Activated CD4-positive, alpha-beta memory T cell treated with anti-CD3 and anti-CD28 coated beads for 36 hours (primary cell): ENCODE results near the gene RND1. TPM values are rescaled to one million over a fixed set of nuclear protein-coding genes. Genes with fewer than 3 reads are reported as not detected.
"Not testable (repeated sequence)": the region's sequence is repeated elsewhere in the genome, so short reads cannot be mapped to it uniquely, and the experiment has no call there.

Experiments
- CTCF ChIA-PET: fragments of 350-600 bp; sonication (Branson Sonifier 250); formaldehyde crosslinking; loops from one replicate; lab custom pipeline; 2021; ENCODE audit warnings: antibody characterized with exemption, inconsistent platforms; lab: Charles Lee
- POLR2A ChIA-PET: fragments of 350-600 bp; sonication (Branson Sonifier 250); formaldehyde crosslinking; loops from one replicate; lab custom pipeline; 2021; ENCODE audit warnings: antibody characterized with exemption; lab: Charles Lee
- DNase-seq: peaks from one replicate; pipeline ENCODE4 v3.0.0-alpha.2; 2020
- H3K27ac Mint-ChIP-seq: one replicate; pipeline ENCODE4 v1.8.0; 2021; ENCODE audit warnings: mixed read lengths
- H3K27me3 Mint-ChIP-seq: one replicate; pipeline ENCODE4 v1.8.0; 2021; ENCODE audit warnings: mixed read lengths
- H3K36me3 Mint-ChIP-seq: one replicate; pipeline ENCODE4 v1.8.0; 2021; ENCODE audit warnings: mixed read lengths
- H3K4me1 Mint-ChIP-seq: one replicate; pipeline ENCODE4 v1.8.0; 2021; ENCODE audit warnings: low read depth, mixed read lengths
- H3K4me3 Mint-ChIP-seq: one replicate; pipeline ENCODE4 v1.8.0; 2021; ENCODE audit warnings: mild to moderate bottlenecking, mixed read lengths
- H3K9me3 Mint-ChIP-seq: one replicate; pipeline ENCODE4 v1.8.0; 2021; ENCODE audit warnings: mixed read lengths
- intact Hi-C: fragments of 100-400 bp; cut with micrococcal nuclease; formaldehyde crosslinking; loops from one replicate; pipeline ENCODE4 v1.15.1; 2023
- total RNA-seq, 2 experiments: library from RNA; stranded (reverse); gene quantifications; one replicate each; pipeline ENCODE4 v1.2.3, GENCODE V29; 2021

Gene RND1
- total RNA-seq, 2 experiments from 2014 or later, result 2.4 to 3.5 TPM

GRCh38 chr12:48889679-48890078, 24.0 kb upstream of the RND1 start:
- H3K27ac Mint-ChIP-seq, result no peak overlapping the region

GRCh38 chr12:48883305-48884161, 17.9 kb upstream of the RND1 start:
- intact Hi-C loops, result no loop called here
- Mint-ChIP-seq H3K9me3 (no peaks in the 10 kb centered on the region), H3K27ac (no peak overlapping the region), H3K36me3 (no peaks in the 10 kb centered on the region), H3K4me3 (no peak overlapping the region), H3K4me1 (peaks cover 4% of the 10 kb centered on the region), H3K27me3 (peaks cover 21% of the 10 kb centered on the region)
- CTCF ChIA-PET, result interaction anchor here (0.6 to 3.8 kb wide), 5 partner anchors 7 to 105 kb away, joined by 3 to 22 read pairs (median 3); partner anchors contain the start of gene DDX23
- no peak for DNase-seq
- POLR2A ChIA-PET, result no interaction called here

More at GRCh38 chr12:48889679-48890078, 24.0 kb upstream of the RND1 start:
- Mint-ChIP-seq H3K4me3 (no peak overlapping the region), H3K4me1 (peaks cover 7% of the 10 kb centered on the region), H3K9me3 (no peaks in the 10 kb centered on the region), H3K36me3 (no peaks in the 10 kb centered on the region), H3K27me3 (peaks cover 12% of the 10 kb centered on the region)
- intact Hi-C loops, result loop anchor here (1.0 kb wide), 2 partner anchors 36 to 70 kb away; no protein-coding TSS in a partner anchor
- ChIA-PET POLR2A (interaction anchor here (1.4 to 2.4 kb wide), 2 partner anchors 24 to 37 kb away, joined by 7 to 18 read pairs; partner anchors contain the start of genes DDX23 and RND1), CTCF (interaction anchor here (0.6 to 5.3 kb wide), 22 partner anchors 7 to 1737 kb away, joined by 3 to 204 read pairs (median 4); partner anchors contain the start of genes DDX23, FKBP11, RHEBL1 and RND1)
- DNase-seq, result no peak

GRCh38 chr12:48882972-48883304, 17.3 kb upstream of the RND1 start:
- Mint-ChIP-seq H3K4me3 (no peak overlapping the region), H3K4me1 (peaks cover 4% of the 10 kb centered on the region), H3K36me3 (no peaks in the 10 kb centered on the region), H3K27ac (no peak overlapping the region), H3K9me3 (no peaks in the 10 kb centered on the region), H3K27me3 (peaks cover 21% of the 10 kb centered on the region)
- DNase-seq, result no peak
- CTCF ChIA-PET, result interaction anchor here (1.5 to 3.8 kb wide), 3 partner anchors 8 to 105 kb away, joined by 3 to 22 read pairs (median 9); partner anchors contain the start of gene DDX23
- intact Hi-C loops, result no loop called here
- POLR2A ChIA-PET, result no interaction called here

GRCh38 chr12:48882315-48882687, 16.6 kb upstream of the RND1 start:
- Mint-ChIP-seq H3K4me3 (no peak overlapping the region), H3K9me3 (no peaks in the 10 kb centered on the region), H3K4me1 (peaks cover 4% of the 10 kb centered on the region), H3K27ac (no peak overlapping the region), H3K27me3 (peaks cover 21% of the 10 kb centered on the region), H3K36me3 (no peaks in the 10 kb centered on the region)
- ChIA-PET CTCF (interaction anchor here (1.5 to 3.8 kb wide), 3 partner anchors 8 to 106 kb away, joined by 3 to 22 read pairs (median 9); partner anchors contain the start of gene DDX23), POLR2A (no interaction called here)
- DNase-seq, result no peak
- intact Hi-C loops, result no loop called here

- peaks cover 21% of the 10 kb centered on the region for H3K27me3 Mint-ChIP-seq
- H3K4me3 Mint-ChIP-seq, result no peak overlapping the region
- POLR2A ChIA-PET, result no interaction called here
- peaks cover 4% of the 10 kb centered on the region for H3K4me1 Mint-ChIP-seq
- no peaks in the 10 kb centered on the region for H3K9me3 Mint-ChIP-seq
- intact Hi-C loops, result no loop called here
- CTCF ChIA-PET, result interaction anchor here (1.1 to 2.2 kb wide), 3 partner anchors 9 to 106 kb away, joined by 4 to 9 read pairs (median 7); no protein-coding TSS in a partner anchor
- no peak overlapping the region for H3K27ac Mint-ChIP-seq
- no peak for DNase-seq
- no peaks in the 10 kb centered on the region for H3K36me3 Mint-ChIP-seq
These were observed 16.1 kb upstream of the RND1 start for GRCh38 chr12:48881686-48882314.

- CTCF ChIA-PET, result interaction anchor here (1.1 to 2.2 kb wide), 3 partner anchors 10 to 107 kb away, joined by 4 to 7 read pairs (median 4); no protein-coding TSS in a partner anchor
- no peaks in the 10 kb centered on the region for H3K36me3 Mint-ChIP-seq
- H3K4me1 Mint-ChIP-seq, result peaks cover 4% of the 10 kb centered on the region
- no peaks in the 10 kb centered on the region for H3K9me3 Mint-ChIP-seq
- intact Hi-C loops, result no loop called here
- no peak overlapping the region for H3K27ac Mint-ChIP-seq
- H3K4me3 Mint-ChIP-seq, result no peak overlapping the region
- peaks cover 21% of the 10 kb centered on the region for H3K27me3 Mint-ChIP-seq
- POLR2A ChIA-PET, result no interaction called here
- no peak for DNase-seq
These were observed 15.0 kb upstream of the RND1 start for GRCh38 chr12:48880647-48881046.

GRCh38 chr12:48878548-48878947, 12.9 kb upstream of the RND1 start:
- ChIA-PET POLR2A (no interaction called here), CTCF (interaction anchor here (1.3 to 1.5 kb wide), 2 partner anchors 13 to 26 kb away, joined by 3 to 5 read pairs; partner anchors contain the start of gene DDX23)
- Mint-ChIP-seq H3K4me3 (no peak overlapping the region), H3K27me3 (peaks cover 21% of the 10 kb centered on the region), H3K9me3 (no peaks in the 10 kb centered on the region), H3K27ac (no peak overlapping the region), H3K4me1 (peaks cover 4% of the 10 kb centered on the region), H3K36me3 (no peaks in the 10 kb centered on the region)
- DNase-seq, result no peak
- intact Hi-C loops, result no loop called here

- Mint-ChIP-seq H3K9me3 (no peaks in the 10 kb centered on the region), H3K4me1 (no peaks in the 10 kb centered on the region), H3K27ac (no peak overlapping the region), H3K27me3 (peaks cover 12% of the 10 kb centered on the region), H3K4me3 (no peak overlapping the region), H3K36me3 (no peaks in the 10 kb centered on the region)
- intact Hi-C loops, result no loop called here
- ChIA-PET CTCF (interaction anchor here (0.6 kb wide), 1 partner anchor 15 kb away, joined by 5 read pairs; no protein-coding TSS in a partner anchor), POLR2A (no interaction called here)
- DNase-seq, result no peak
These were observed 10.4 kb upstream of the RND1 start for GRCh38 chr12:48875944-48876515.

GRCh38 chr12:48873534-48873933, 7.9 kb upstream of the RND1 start:
- H3K27ac Mint-ChIP-seq, H3K36me3 Mint-ChIP-seq, H3K4me1 Mint-ChIP-seq, H3K4me3 Mint-ChIP-seq, H3K27me3 Mint-ChIP-seq, H3K9me3 Mint-ChIP-seq, DNase-seq, POLR2A ChIA-PET, intact Hi-C loops: not testable (repeated sequence)
- CTCF ChIA-PET, result interaction anchor here (0.6 to 2.4 kb wide), 4 partner anchors 16 to 79 kb away, joined by 3 to 11 read pairs (median 4); partner anchors contain the start of gene DDX23

- ChIA-PET POLR2A (no interaction called here), CTCF (interaction anchor here (0.6 to 2.4 kb wide), 5 partner anchors 16 to 1072 kb away, joined by 3 to 11 read pairs (median 4); partner anchors contain the start of gene DDX23)
- no peak overlapping the region for H3K27ac Mint-ChIP-seq
- DNase-seq, result no peak
- H3K27me3 Mint-ChIP-seq, result no peaks in the 10 kb centered on the region
- no peak overlapping the region for H3K4me3 Mint-ChIP-seq
- H3K4me1 Mint-ChIP-seq, result no peaks in the 10 kb centered on the region
- H3K36me3 Mint-ChIP-seq, result no peaks in the 10 kb centered on the region
- H3K9me3 Mint-ChIP-seq, result no peaks in the 10 kb centered on the region
- intact Hi-C loops, result no loop called here
These were observed 7.4 kb upstream of the RND1 start for GRCh38 chr12:48873096-48873495.

GRCh38 chr12:48869191-48869590, 3.5 kb upstream of the RND1 start:
- Mint-ChIP-seq H3K9me3 (no peaks in the 10 kb centered on the region), H3K4me3 (no peak overlapping the region), H3K36me3 (no peaks in the 10 kb centered on the region), H3K4me1 (peaks cover 20% of the 10 kb centered on the region), H3K27me3 (peaks cover 1% of the 10 kb centered on the region), H3K27ac (no peak overlapping the region)
- ChIA-PET CTCF (interaction anchor here (1.2 to 8.6 kb wide), 3 partner anchors 16 to 219 kb away, joined by 3 to 106 read pairs (median 7); partner anchors contain the start of gene DDX23), POLR2A (no interaction called here)
- intact Hi-C loops, result loop anchor here (5.0 kb wide), 1 partner anchor 68 kb away; no protein-coding TSS in a partner anchor
- DNase-seq, result no peak
